Heart right ventricle (tissue), 16 donors: ENCODE measurements around the gene PRKD2. TPM values are rescaled to one million over a fixed set of nuclear protein-coding genes. Genes with fewer than 3 reads are reported as not detected.
A peak's percentile ranks its signal among the peaks of the same experiment; 100 is the strongest.

Experiments
- ATAC-seq, 8 donors: fragments of 200-7000 bp; cut with Tn5 transposase; one replicate each; pipeline ENCODE4 v1.9.1; 2020; ENCODE audit warnings: mild to moderate bottlenecking in 8 of 8, moderate library complexity in 8 of 8, moderate number of reproducible peaks in 1 of 8
- DNase-seq, 2 donors: peaks; one replicate each; pipeline ENCODE4 v3.0.0-alpha.2; 2020
- H3K27ac ChIP-seq, 10 donors: fragments of 200-600 bp; sonication (generic) in 2 of 10; one replicate each; pipeline versions ENCODE4 v1.5.0 to v1.8.0; 2020 to 2022; ENCODE audit warnings: mild to moderate bottlenecking in 3 of 10
- H3K27me3 ChIP-seq, 7 donors: fragments of 200-600 bp; one replicate each; pipeline ENCODE4 v1.8.0; 2021 to 2022; ENCODE audit warnings: mild to moderate bottlenecking in 2 of 7
- H3K36me3 ChIP-seq, 9 donors: fragments of 200-600 bp; sonication (generic) in 1 of 9; one replicate each; pipeline versions ENCODE4 v1.5.0 to v1.8.0; 2020 to 2022; ENCODE audit warnings: mild to moderate bottlenecking in 2 of 9
- H3K4me1 ChIP-seq, 9 donors: fragments of 200-600 bp; sonication (generic) in 1 of 9; one replicate each; pipeline versions ENCODE4 v1.5.0 to v1.8.0; 2020 to 2022; ENCODE audit warnings: mild to moderate bottlenecking in 4 of 9
- H3K4me3 ChIP-seq, 10 donors: fragments of 200-600 bp; sonication (generic) in 2 of 10; one replicate each; pipeline versions ENCODE4 v1.5.0 to v1.8.0; 2020 to 2022; ENCODE audit warnings: mild to moderate bottlenecking in 7 of 10, moderate library complexity in 2 of 10
- H3K9me3 ChIP-seq, 11 donors: fragments of 200-600 bp in 10 of 11; sonication (generic) in 2 of 11; one replicate each; pipeline versions ENCODE4 v1.5.0 to v1.8.0; 2013 to 2022; ENCODE audit warnings: mild to moderate bottlenecking in 2 of 11, control low read depth in 1 of 11, moderate library complexity in 1 of 11
- WGBS, 2 donors: extraction: QIAGEN DNeasy Blood & Tissue Kit; methylation state at CpG; one replicate each; pipeline ENCODE4 v1.1.7; 2013; ENCODE audit warnings: inconsistent platforms in 1 of 2; 5-methylcytosine and 5-hydroxymethylcytosine counted together
- intact Hi-C, 10 donors: fragments of 100-400 bp; cut with DNase I; formaldehyde crosslinking; loops; one replicate each; pipeline versions ENCODE4 v1.11.1 to v1.14.2; 2022
- polyA plus RNA-seq, 2 donors: library from polyadenylated mRNA; stranded (reverse); fragments of 200-250 nt; gene quantifications; one replicate each; pipeline ENCODE4 v1.2.3, GENCODE V29; 2013
- total RNA-seq, 10 donors: library from RNA; stranded (reverse); fragmentation: NEBNext Ultra II Directional in 3 of 10; extraction: Animal tissue kit (Norgen Biotek cat#: 25700) in 3 of 10; gene quantifications; one replicate each; pipeline versions ENCODE4 v1.2.1 to v1.2.4, GENCODE V29; 2021 to 2023
- TF ChIP-seq, protein P1 (sequence below), 9 donors: fragments of 200-600 bp; sonication (generic) in 2 of 9; IDR thresholded peaks; one replicate each; pipeline versions ENCODE4 v1.5.0 to v1.8.0; 2021 to 2022; ENCODE audit warnings: antibody characterized with exemption in 9 of 9, mild to moderate bottlenecking in 5 of 9, moderate library complexity in 1 of 9
- donor health status: Arrhythmogenic right ventricular cardiomyopathy.
- donor health status: ischemic (EF 13 %, LVEDD 7.1; RV severe dilation, severe dysfunction).
- donor health status: healthy with polysubstance abuse.
- donor health status: DM: no; HTN: yes; CAD: no.
- donor health status: DM: no; HTN: no; CAD: no.
- donor health status: ischemic (EF 25% LVEDD 6.9; RV normal size, moderate dysfunction).
- donor health status: ischemic (EF 25% LVEDD 5.7; RV mildly dilated, moderate dysfunction).
- donor health status: healthy.
- donor health status: DM: yes; HTN: yes; CAD: no.
- donor health status: Ischemic cardiomyopathy.
- donor health status: ischemic (EF 35%, LVEDD 5.7; RV mildly dilated, moderate dysfunction).
- donor health status: nonischemic (EF 11% LVEDD 7.7; RV severe dilation, severe dysfunction).
- donor health status: DM: yes; HTN: yes; CAD: no.
- donor health status: PGD.
- donor health status: ischemic (EF 29% LVEDD 5.4; RV normal size, mild dysfunction).
- donor health status: nonischemic (EF 23%, LVEDD 6.1; RV moderate dilation, normal function).

Gene PRKD2
- total and polyA plus RNA-seq, 12 donors = 11.7 to 22.7 (median 13.8) TPM

GRCh38 chr19:46748325-46749109 lies 31.6 kb upstream of the PRKD2 start:
- 88 to 90% methylated on average over 21 of the region's 21 CpGs for WGBS, 2 donors
- TF ChIP-seq, protein P1, sequence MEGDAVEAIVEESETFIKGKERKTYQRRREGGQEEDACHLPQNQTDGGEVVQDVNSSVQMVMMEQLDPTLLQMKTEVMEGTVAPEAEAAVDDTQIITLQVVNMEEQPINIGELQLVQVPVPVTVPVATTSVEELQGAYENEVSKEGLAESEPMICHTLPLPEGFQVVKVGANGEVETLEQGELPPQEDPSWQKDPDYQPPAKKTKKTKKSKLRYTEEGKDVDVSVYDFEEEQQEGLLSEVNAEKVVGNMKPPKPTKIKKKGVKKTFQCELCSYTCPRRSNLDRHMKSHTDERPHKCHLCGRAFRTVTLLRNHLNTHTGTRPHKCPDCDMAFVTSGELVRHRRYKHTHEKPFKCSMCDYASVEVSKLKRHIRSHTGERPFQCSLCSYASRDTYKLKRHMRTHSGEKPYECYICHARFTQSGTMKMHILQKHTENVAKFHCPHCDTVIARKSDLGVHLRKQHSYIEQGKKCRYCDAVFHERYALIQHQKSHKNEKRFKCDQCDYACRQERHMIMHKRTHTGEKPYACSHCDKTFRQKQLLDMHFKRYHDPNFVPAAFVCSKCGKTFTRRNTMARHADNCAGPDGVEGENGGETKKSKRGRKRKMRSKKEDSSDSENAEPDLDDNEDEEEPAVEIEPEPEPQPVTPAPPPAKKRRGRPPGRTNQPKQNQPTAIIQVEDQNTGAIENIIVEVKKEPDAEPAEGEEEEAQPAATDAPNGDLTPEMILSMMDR (IDR thresholded peaks at IDR 0.05) = peak; percentile 45 to 79 (median 73)
- peaks cover 0 to 43% (median 7%) of the 10 kb centered on the region in 9 donors for H3K36me3 ChIP-seq
- no peaks in the 10 kb centered on the region for H3K27me3 ChIP-seq
- no peak for ATAC-seq
- H3K4me3 ChIP-seq = no peak overlapping the region
- peaks cover 0 to 32% (median 27%) of the 10 kb centered on the region in 9 donors for H3K4me1 ChIP-seq
- intact Hi-C loops = loop anchor here in 3 of 10 donors (5.0 to 10.0 kb wide), 3 partner anchors 46 to 246 kb away; partner anchors contain the start of gene CALM3 (in 1 of the 3)
- peak; percentile 64 to 73 for DNase-seq
- H3K9me3 ChIP-seq = no peaks in the 10 kb centered on the region
- no peak overlapping the region for H3K27ac ChIP-seq

- Histone ChIP-seq H3K4me3 (peak within 1 kb of the TSS; percentile 79 to 99 (median 96)), H3K27me3 (no peaks in the 10 kb centered on the region), H3K27ac (peak within 1 kb of the TSS; percentile 83 to 98 (median 94)), H3K4me1 (peaks cover under 1 to 53% (median 44%) of the 10 kb centered on the region in 9 donors), H3K9me3 (no peaks in the 10 kb centered on the region), H3K36me3 (peaks cover 0 to 39% (median 7%) of the 10 kb centered on the region in 9 donors)
- 1 to 2% methylated on average over 39 to 64 of the region's 74 CpGs for WGBS, 2 donors
- TF ChIP-seq, protein P1 (IDR thresholded peaks at IDR 0.05) = no peak
- DNase-seq = peak in 1 of 2 donors; percentile 63
- intact Hi-C loops = loop anchor here in 3 of 10 donors (5.0 to 10.0 kb wide), 3 partner anchors 44 to 248 kb away; partner anchors contain the start of gene CALM3 (in 1 of the 3)
- ATAC-seq = peak; percentile 34 to 85 (median 59)
Measured at GRCh38 chr19:46746281-46747057, 29.6 kb upstream of the PRKD2 start, which contains the start of gene STRN4. STRN4 (minus strand) TSS chr19:46746450; CDS start chr19:46746430, 20 bp downstream.

- TF ChIP-seq, protein P1 (IDR thresholded peaks at IDR 0.05) = no peak
- WGBS, 2 donors = 1% methylated on average over 40 to 64 of the region's 68 CpGs
- Histone ChIP-seq H3K36me3 (peaks cover 0 to 39% (median 7%) of the 10 kb centered on the region in 9 donors), H3K27ac (peak within 1 kb of the TSS; percentile 83 to 98 (median 94)), H3K4me1 (peaks cover 6 to 59% (median 49%) of the 10 kb centered on the region in 9 donors), H3K9me3 (no peaks in the 10 kb centered on the region), H3K4me3 (peak within 1 kb of the TSS; percentile 79 to 99 (median 96)), H3K27me3 (no peaks in the 10 kb centered on the region)
- intact Hi-C loops = loop anchor here in 3 of 10 donors (5.0 to 10.0 kb wide), 3 partner anchors 43 to 249 kb away; partner anchors contain the start of gene CALM3 (in 1 of the 3)
- ATAC-seq (peak; percentile 48 to 73 (median 63)), DNase-seq (peak in 1 of 2 donors; percentile 55)
Measured at GRCh38 chr19:46745521-46746280, 28.8 kb upstream of the PRKD2 start, which contains the start of gene FKRP. FKRP (plus strand) TSS chr19:46746057; CDS start chr19:46755451, 9,394 bp downstream.
